DND-41 (cell line): ENCODE results near the gene TMEM61.

ENCODE experiments used
- CTCF ChIP-seq: IDR thresholded peaks from 2 replicates; pipeline ENCODE4 v1.5.1; 2012; ENCODE audit warnings: borderline replicate concordance, low read length, moderate library complexity, mild to moderate bottlenecking; ENCODE audit not compliant: poor library complexity, severe bottlenecking; ENCODE audit errors: extremely low read depth
- EZH2 ChIP-seq: IDR thresholded peaks from 3 replicates; pipeline ENCODE4 v1.6.1; 2012; ENCODE audit warnings: borderline replicate concordance, low read depth, mild to moderate bottlenecking, moderate library complexity, low read length, inconsistent platforms; ENCODE audit not compliant: severe bottlenecking

- no peak for TF ChIP-seq CTCF
- no peak for TF ChIP-seq EZH2
These were observed 2.3 kb downstream of the TMEM61 start for GRCh38 chr1:54982739-54983138.
